GM12865 (cell line): ENCODE measurements around the gene PDZD2.
A peak's percentile ranks its signal among the peaks of the same experiment; 100 is the strongest.
"Not testable (repeated sequence)": the region's sequence is repeated elsewhere in the genome, so short reads cannot be mapped to it uniquely, and the experiment has no call there.

Experiments used
- DNase-seq: peaks from one replicate; pipeline ENCODE4 v3.0.0; 2010; ENCODE audit warnings: low read depth
- H3K4me3 ChIP-seq: 2 replicates; pipeline ENCODE4 v1.5.1; 2011; ENCODE audit warnings: mild to moderate bottlenecking, low read depth, low read length, control low read depth
- TF ChIP-seq, protein P1 (sequence below): IDR thresholded peaks from 2 replicates; pipeline ENCODE4 v1.5.1; 2011; ENCODE audit warnings: low read length, control low read depth, low read depth, inconsistent platforms; ENCODE audit not compliant: insufficient read depth; ENCODE audit errors: missing control alignments

Gene PDZD2

DNA sequence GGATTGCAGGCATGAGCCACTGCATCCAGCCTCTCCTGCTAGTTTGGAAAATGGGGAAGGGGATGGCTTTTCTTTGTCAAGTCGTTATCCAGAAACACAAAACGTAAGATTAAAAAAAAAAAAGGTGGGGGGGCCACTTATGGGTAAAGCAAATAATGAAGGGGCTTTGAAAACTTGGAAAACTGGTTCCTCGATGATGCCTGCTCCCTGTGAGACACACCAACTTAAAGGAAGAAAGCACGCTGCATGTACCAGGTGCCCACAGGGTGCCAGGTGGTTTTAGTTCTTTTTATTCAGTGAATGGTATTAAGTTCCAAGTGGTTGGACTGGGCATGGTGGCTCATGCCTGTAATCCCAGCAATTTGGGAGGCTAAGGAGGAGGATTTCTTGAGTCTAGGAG is 365.1 kb downstream of the PDZD2 start:
- TF ChIP-seq, protein P1, sequence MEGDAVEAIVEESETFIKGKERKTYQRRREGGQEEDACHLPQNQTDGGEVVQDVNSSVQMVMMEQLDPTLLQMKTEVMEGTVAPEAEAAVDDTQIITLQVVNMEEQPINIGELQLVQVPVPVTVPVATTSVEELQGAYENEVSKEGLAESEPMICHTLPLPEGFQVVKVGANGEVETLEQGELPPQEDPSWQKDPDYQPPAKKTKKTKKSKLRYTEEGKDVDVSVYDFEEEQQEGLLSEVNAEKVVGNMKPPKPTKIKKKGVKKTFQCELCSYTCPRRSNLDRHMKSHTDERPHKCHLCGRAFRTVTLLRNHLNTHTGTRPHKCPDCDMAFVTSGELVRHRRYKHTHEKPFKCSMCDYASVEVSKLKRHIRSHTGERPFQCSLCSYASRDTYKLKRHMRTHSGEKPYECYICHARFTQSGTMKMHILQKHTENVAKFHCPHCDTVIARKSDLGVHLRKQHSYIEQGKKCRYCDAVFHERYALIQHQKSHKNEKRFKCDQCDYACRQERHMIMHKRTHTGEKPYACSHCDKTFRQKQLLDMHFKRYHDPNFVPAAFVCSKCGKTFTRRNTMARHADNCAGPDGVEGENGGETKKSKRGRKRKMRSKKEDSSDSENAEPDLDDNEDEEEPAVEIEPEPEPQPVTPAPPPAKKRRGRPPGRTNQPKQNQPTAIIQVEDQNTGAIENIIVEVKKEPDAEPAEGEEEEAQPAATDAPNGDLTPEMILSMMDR, result no peak
- H3K4me3 ChIP-seq, result no peak overlapping the region
- DNase-seq, result no peak

DNA sequence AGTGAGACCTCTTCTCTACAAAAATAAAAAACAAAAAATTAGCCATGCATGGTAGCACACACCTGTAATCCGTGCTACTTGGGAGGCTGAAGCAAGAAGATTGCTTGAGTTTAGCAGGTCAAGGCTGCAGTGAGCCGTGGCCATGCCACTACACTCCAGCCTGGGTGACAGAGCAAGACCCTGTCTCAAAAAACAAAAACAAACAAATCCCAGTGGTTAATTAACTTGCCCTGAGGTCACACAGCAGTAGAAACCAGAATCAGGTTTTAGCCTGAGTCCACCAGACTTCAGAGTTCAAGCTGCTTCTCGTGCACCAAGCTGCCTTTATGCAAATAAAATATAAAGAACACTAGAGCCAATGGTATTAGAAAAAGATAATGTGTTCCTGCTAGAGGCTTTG is 365.5 kb downstream of the PDZD2 start:
- DNase-seq, result peak; percentile 29
- H3K4me3 ChIP-seq, result no peak overlapping the region
- TF ChIP-seq, protein P1, result no peak

DNA sequence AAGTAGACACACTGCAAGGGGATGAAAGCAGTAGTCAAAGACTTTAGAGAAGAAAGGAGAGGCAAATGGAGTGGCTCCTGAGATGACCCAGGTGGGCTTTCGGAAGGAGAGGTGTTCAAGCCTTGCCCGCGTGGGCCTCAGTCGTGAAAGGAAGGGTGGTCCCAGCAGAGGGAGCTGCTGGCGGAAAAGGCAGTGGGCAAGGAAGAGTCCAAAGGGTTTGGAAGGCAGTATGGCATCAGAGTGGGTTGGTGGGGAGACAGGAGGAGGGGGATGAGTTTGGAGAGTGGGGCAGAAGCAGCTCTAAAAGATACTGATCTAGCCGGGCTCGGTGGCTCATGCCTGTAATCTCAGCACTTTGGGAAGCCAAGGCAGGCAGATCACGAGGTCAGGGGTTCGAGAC is 369.8 kb downstream of the PDZD2 start:
- DNase-seq, result no peak
- TF ChIP-seq, protein P1, result no peak
- no peak overlapping the region for H3K4me3 ChIP-seq

DNA sequence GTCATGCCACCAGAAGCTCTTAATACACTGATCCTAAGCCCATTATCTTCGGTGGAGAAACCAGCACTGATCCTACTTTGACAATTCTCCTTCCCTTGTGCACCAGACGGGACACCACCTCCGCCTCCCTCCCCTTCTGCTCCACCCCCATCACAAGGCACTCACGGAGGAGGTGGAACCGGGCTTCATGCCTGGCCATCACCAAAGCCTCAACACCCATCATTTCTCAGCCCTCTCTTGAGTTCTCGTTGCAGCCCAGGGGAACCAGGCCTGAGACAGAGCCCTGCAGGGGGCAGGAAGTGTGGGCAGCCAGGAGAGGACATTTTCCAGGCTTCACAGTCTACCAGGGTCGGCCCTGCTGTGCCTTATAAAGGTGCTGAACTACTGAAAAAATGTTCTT is 374.7 kb downstream of the PDZD2 start:
- H3K4me3 ChIP-seq, result no peak overlapping the region
- TF ChIP-seq, protein P1, result no peak
- DNase-seq, result no peak

DNA sequence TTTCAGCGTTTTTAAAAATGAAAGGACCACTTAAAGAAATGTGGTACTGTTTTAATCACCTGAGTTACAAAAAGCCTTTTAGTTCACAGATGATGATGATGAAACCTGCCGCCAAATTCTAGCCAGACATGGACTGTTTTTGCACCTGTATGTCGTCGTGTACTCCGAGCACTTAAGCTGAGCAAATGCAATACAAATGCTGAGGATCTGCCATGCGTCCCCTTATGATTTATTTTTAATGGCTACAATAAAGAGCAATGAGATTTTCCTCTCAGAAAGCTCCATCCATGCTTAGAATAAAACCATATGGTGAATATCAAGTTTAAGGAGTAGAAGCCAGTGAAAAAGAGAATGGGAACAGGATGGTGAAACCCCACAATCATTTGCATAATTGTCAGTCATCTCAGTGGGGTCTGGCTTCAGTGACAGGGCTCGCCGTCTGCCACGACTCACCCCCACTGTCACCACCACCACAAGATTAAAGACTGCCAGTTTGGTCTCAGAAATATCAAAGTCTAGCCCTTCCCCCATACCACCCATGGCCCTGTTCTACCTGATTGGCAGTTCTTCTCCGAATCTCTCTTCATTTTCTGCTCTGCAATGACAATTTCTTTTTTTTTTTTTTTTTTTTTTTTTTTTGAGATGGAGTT is 375.3 kb downstream of the PDZD2 start:
- TF ChIP-seq, protein P1, result no peak
- DNase-seq, result no peak

DNA sequence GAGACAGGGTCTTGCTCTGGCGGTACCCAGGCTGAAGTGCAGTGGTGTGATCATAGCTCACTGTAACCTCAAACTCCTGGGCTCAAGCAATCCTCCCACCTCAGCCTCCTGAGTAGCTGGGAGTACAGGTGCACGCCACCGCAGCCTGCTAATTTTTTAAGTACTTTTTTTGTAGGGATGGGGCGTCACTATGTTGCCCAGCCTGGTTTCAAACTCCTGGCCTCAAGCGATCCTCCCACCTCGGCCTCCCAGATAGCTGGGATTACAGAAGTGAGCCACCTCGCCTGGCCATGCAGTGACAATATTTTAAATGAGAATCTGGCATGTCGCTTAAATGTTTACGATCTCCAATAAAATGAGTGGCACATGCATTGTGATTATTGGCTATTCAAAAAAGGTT is 376.3 kb downstream of the PDZD2 start:
- not testable (repeated sequence) for DNase-seq, H3K4me3 ChIP-seq

More for the DNA sequence above, 375.3 kb downstream of the PDZD2 start:
- no peak overlapping the region for H3K4me3 ChIP-seq

DNA sequence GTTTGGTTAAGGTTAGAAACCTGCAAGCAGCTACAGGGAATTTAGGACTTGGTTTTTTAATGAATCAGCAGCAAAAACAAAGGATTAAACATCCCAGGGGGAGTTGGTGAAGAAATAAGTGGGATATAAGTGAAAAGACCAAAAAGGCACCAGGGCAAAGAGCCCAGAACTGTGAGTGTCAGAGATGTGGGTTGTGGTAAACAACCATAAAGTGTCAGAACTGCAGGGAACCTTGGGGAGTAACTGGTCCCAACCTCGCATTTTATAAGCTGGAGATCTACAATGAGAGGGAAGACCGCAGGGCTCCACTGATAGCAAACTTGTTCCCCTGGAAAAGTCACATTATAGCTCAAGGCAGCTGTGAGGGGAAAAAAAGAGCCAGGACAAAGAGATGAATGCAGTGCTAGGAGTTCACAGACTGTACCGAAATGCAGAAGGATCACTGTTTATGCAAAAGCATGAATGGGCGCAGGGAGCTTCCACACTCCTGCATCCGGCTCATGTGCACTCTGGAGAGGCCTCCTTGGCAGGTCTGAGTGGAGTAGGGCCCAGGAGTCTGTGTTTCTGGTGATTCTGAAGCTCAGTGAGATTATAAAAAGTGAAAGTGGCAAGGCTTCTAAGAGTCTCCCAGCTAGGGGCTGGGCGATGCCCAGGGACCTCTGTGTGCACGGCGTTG is 378.9 kb downstream of the PDZD2 start:
- DNase-seq, result no peak
- H3K4me3 ChIP-seq, result no peak overlapping the region
- TF ChIP-seq, protein P1, result no peak
